Spleen (tissue), 11 donors: ENCODE measurements around the gene ADAMTS12. TPM values are rescaled to one million over a fixed set of nuclear protein-coding genes. Genes with fewer than 3 reads are reported as not detected.

ENCODE experiments used
- DNase-seq: peaks from one replicate; pipeline ENCODE4 v3.0.0-alpha.2; 2020
- H3K27ac ChIP-seq, 8 donors: fragments of 200-600 bp; sonication (generic) in 7 of 8; 1 replicate in 4 of 8; 2 replicates in 4 of 8; pipeline versions ENCODE4 v1.5.0 to v1.8.0; 2016 to 2021; ENCODE audit warnings: inconsistent platforms in 4 of 8, mild to moderate bottlenecking in 4 of 8, moderate library complexity in 1 of 8
- H3K27me3 ChIP-seq, 7 donors: fragments of 200-600 bp; sonication (generic) in 6 of 7; replicated peaks in 1 of 7; 1 replicate in 4 of 7; 2 replicates in 3 of 7; pipeline versions ENCODE4 v1.5.0 to v1.8.0; 2016 to 2021; ENCODE audit warnings: inconsistent platforms in 3 of 7, mild to moderate bottlenecking in 1 of 7
- H3K36me3 ChIP-seq, 6 donors: fragments of 200-600 bp; sonication (generic) in 5 of 6; 1 replicate in 4 of 6; 2 replicates in 2 of 6; pipeline versions ENCODE4 v1.5.0 to v1.8.0; 2016 to 2021; ENCODE audit warnings: inconsistent platforms in 2 of 6
- H3K4me1 ChIP-seq, 6 donors: fragments of 200-600 bp; sonication (generic) in 5 of 6; 1 replicate in 3 of 6; 2 replicates in 3 of 6; pipeline versions ENCODE4 v1.5.0 to v1.8.0; 2016 to 2021; ENCODE audit warnings: inconsistent platforms in 3 of 6
- H3K4me3 ChIP-seq, 8 donors: fragments of 200-600 bp; sonication (generic) in 7 of 8; 1 replicate in 4 of 8; 2 replicates in 4 of 8; pipeline versions ENCODE4 v1.5.0 to v1.8.0; 2016 to 2021; ENCODE audit warnings: inconsistent platforms in 4 of 8, mild to moderate bottlenecking in 4 of 8, moderate library complexity in 2 of 8
- H3K9me3 ChIP-seq, 8 donors: fragments of 200-600 bp; sonication (generic) in 7 of 8; 1 replicate in 4 of 8; 2 replicates in 4 of 8; pipeline versions ENCODE4 v1.5.0 to v1.8.0; 2016 to 2021; ENCODE audit warnings: inconsistent platforms in 4 of 8
- POLR2A ChIP-seq, 3 donors: fragments of 450-650 bp; IDR thresholded peaks; one replicate each; pipeline ENCODE4 v1.5.1; 2017; ENCODE audit warnings: antibody characterized with exemption in 3 of 3, mild to moderate bottlenecking in 1 of 3
- POLR2AphosphoS5 ChIP-seq, 3 donors: sonication (generic); formaldehyde crosslinking; IDR thresholded peaks; one replicate each; pipeline ENCODE4 v1.5.1; 2017; ENCODE audit warnings: antibody characterized with exemption in 3 of 3
- whole genome bisulfite sequencing, 5 donors: extraction: QIAGEN DNeasy Blood & Tissue Kit in 3 of 5; methylation state at CpG; one replicate each; pipeline versions ENCODE4 v1.1.5 to v1.1.7; 2013 to 2018; 5-methylcytosine and 5-hydroxymethylcytosine counted together
- intact Hi-C: fragments of 100-400 bp; cut with DNase I; formaldehyde crosslinking; loops from one replicate; pipeline ENCODE4 v1.15.0; 2023; ENCODE audit warnings: low total_unique reads
- polyA plus RNA-seq, 3 donors: library from polyadenylated mRNA; stranded (reverse); fragments of 200-250 nt; gene quantifications; one replicate each; pipeline ENCODE4 v1.2.1, GENCODE V29; 2013
- total RNA-seq, 7 donors: library from RNA; depleted of rRNA in 3 of 7; stranded (reverse); fragments of >200 nt in 3 of 7; fragmentation: NEBNext Ultra II Directional in 4 of 7; extraction: Animal tissue kit (Norgen Biotek cat#: 25700) in 4 of 7; gene quantifications; one replicate each; pipeline versions ENCODE4 v1.1.0 to v1.2.1, GENCODE V29; 2016 to 2021
- TF ChIP-seq, protein P1 (sequence below), 11 experiments: fragments of 200-600 bp in 7 of 11; fragments of 450-650 bp in 4 of 11; sonication (generic) in 4 of 11; IDR thresholded peaks in 8 of 11; conservative IDR thresholded peaks in 3 of 11; 1 replicate in 7 of 11; 2 replicates in 4 of 11; pipeline versions ENCODE4 v1.4.0 to v1.8.0; 2016 to 2021; ENCODE audit warnings: antibody characterized with exemption in 11 of 11, inconsistent platforms in 4 of 11, mild to moderate bottlenecking in 1 of 11
- donor health status: healthy with polysubstance abuse.
- donor health status: DM: no; HTN: no; CAD: no; lungs with moderate emphysema.
- donor health status: DM: no; HTN: no; CAD: no.
- donor health status: Bipolar disorder and iron deficiency.
- donor health status: healthy.
- donor health status: DM: no; HTN: no; CAD: no.
- donor health status: DM: yes; HTN: yes; CAD: no.

Gene ADAMTS12
- total and polyA plus RNA-seq, 10 donors: 0.07 to 4.3 (median 1.4) TPM

- Histone ChIP-seq H3K27ac (no peak overlapping the region), H3K9me3 (no peaks in the 10 kb centered on the region), H3K4me1 (no peaks in the 10 kb centered on the region), H3K36me3 (no peaks in the 10 kb centered on the region), H3K4me3 (no peak overlapping the region), H3K27me3 (no peaks in the 10 kb centered on the region)
- TF ChIP-seq POLR2AphosphoS5 (IDR thresholded peaks at IDR 0.05): no peak
- no peak for TF ChIP-seq POLR2A (IDR thresholded peaks at IDR 0.05)
- TF ChIP-seq, protein P1, sequence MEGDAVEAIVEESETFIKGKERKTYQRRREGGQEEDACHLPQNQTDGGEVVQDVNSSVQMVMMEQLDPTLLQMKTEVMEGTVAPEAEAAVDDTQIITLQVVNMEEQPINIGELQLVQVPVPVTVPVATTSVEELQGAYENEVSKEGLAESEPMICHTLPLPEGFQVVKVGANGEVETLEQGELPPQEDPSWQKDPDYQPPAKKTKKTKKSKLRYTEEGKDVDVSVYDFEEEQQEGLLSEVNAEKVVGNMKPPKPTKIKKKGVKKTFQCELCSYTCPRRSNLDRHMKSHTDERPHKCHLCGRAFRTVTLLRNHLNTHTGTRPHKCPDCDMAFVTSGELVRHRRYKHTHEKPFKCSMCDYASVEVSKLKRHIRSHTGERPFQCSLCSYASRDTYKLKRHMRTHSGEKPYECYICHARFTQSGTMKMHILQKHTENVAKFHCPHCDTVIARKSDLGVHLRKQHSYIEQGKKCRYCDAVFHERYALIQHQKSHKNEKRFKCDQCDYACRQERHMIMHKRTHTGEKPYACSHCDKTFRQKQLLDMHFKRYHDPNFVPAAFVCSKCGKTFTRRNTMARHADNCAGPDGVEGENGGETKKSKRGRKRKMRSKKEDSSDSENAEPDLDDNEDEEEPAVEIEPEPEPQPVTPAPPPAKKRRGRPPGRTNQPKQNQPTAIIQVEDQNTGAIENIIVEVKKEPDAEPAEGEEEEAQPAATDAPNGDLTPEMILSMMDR (IDR thresholded peaks at IDR 0.05 in 8 of 11, conservative IDR thresholded peaks at IDR 0.05 in 3 of 11): no peak
- intact Hi-C loops: no loop called here
- 86 to 95% (median 90%) methylated on average over 1 of the region's 1 CpG for WGBS, 5 donors
- DNase-seq: no peak
Observed at GRCh38 chr5:33793276-33793675, 98.5 kb downstream of the ADAMTS12 start.

DNA sequence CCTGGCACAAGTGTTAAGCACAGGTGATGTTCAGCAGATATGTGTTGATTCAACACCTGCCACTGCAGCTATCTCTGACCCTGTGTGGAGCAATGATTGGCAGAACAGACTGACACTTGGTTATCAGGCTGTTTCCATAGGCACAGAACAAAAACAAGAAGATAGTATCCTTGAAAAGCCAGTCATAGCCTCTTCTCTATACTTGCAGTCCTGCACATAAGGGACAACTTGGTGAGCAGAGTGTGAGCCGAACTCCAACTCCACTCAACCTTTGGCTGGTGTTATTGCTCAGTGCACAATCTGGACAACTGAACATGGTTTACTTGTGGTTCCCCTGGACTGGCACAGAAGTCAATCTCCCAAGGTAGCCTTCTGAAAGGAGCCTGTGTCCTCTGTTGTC is 99.2 kb downstream of the ADAMTS12 start:
- no peak overlapping the region for H3K27ac ChIP-seq
- H3K36me3 ChIP-seq: no peaks in the 10 kb centered on the region
- no peak overlapping the region for H3K4me3 ChIP-seq
- no peaks in the 10 kb centered on the region for H3K4me1 ChIP-seq
- TF ChIP-seq POLR2AphosphoS5 (IDR thresholded peaks at IDR 0.05) (no peak), POLR2A (IDR thresholded peaks at IDR 0.05) (no peak)
- TF ChIP-seq, protein P1 (IDR thresholded peaks at IDR 0.05 in 8 of 11, conservative IDR thresholded peaks at IDR 0.05 in 3 of 11): no peak
- DNase-seq: no peak
- H3K9me3 ChIP-seq: no peaks in the 10 kb centered on the region
- no peaks in the 10 kb centered on the region for H3K27me3 ChIP-seq
- intact Hi-C loops: no loop called here
- WGBS, 5 donors: 85 to 100% (median 90%) methylated on average over 1 of the region's 1 CpG

- TF ChIP-seq POLR2A (IDR thresholded peaks at IDR 0.05): no peak
- TF ChIP-seq, protein P1 (IDR thresholded peaks at IDR 0.05 in 8 of 11, conservative IDR thresholded peaks at IDR 0.05 in 3 of 11): no peak
- no peak for TF ChIP-seq POLR2AphosphoS5 (IDR thresholded peaks at IDR 0.05)
- WGBS, 5 donors: 69 to 95% (median 86%) methylated on average over 5 of the region's 5 CpGs
- intact Hi-C loops: no loop called here
- no peaks in the 10 kb centered on the region for H3K36me3 ChIP-seq
- peaks cover 0 to 15% (median 6%) of the 10 kb centered on the region in 8 donors for H3K9me3 ChIP-seq
- no peak overlapping the region for H3K27ac ChIP-seq
- H3K4me3 ChIP-seq: no peak overlapping the region
- no peaks in the 10 kb centered on the region for H3K4me1 ChIP-seq
- no peaks in the 10 kb centered on the region for H3K27me3 ChIP-seq
- no peak for DNase-seq
Observed at GRCh38 chr5:33789567-33789957, 102.2 kb downstream of the ADAMTS12 start.

GRCh38 chr5:33788922-33789566 is 102.7 kb downstream of the ADAMTS12 start:
- 63 to 83% (median 81%) methylated on average over 4 of the region's 4 CpGs for WGBS, 5 donors
- H3K4me3 ChIP-seq: no peak overlapping the region
- TF ChIP-seq, protein P1 (IDR thresholded peaks at IDR 0.05 in 8 of 11, conservative IDR thresholded peaks at IDR 0.05 in 3 of 11): no peak
- no peaks in the 10 kb centered on the region for H3K27me3 ChIP-seq
- intact Hi-C loops: no loop called here
- H3K36me3 ChIP-seq: no peaks in the 10 kb centered on the region
- H3K27ac ChIP-seq: no peak overlapping the region
- H3K9me3 ChIP-seq: peaks cover 0 to 20% (median 12%) of the 10 kb centered on the region in 8 donors
- H3K4me1 ChIP-seq: no peaks in the 10 kb centered on the region
- no peak for DNase-seq
